ENCODE data around the gene ST3GAL4. TPM values are rescaled to one million over a fixed set of nuclear protein-coding genes. Genes with fewer than 3 reads are reported as not detected.

The ST3GAL4 gene
- total and polyA plus RNA-seq, 9 of the 15 experiments (the other 6 are each of a cell fraction or from before 2014, with no cell fraction given): 0.27 to 22.9 (median 10.5) TPM

- TF ChIP-seq CUX1 (CRISPR knock-in tag; IDR thresholded peaks at IDR 0.05): no peak
- no peak for TF ChIP-seq KLF6 (CRISPR knock-in tag; IDR thresholded peaks at IDR 0.05; ENCODE audit: borderline replicate concordance)
- no peak for TF ChIP-seq NCOA2 (IDR thresholded peaks at IDR 0.05; ENCODE audit: partially characterized antibody in 2 of 2)
- TF ChIP-seq E2F5 (CRISPR knock-in tag; IDR thresholded peaks at IDR 0.05): no peak
- no peak for TF ChIP-seq ZNF143 (CRISPR knock-in tag; IDR thresholded peaks at IDR 0.05)
- peak; percentile 40; the same call in 1 of the 2 replicates for TF ChIP-seq ZNF766 (CRISPR knock-in tag; conservative IDR thresholded peaks at IDR 0.05)
- no peak for TF ChIP-seq SP1 (CRISPR knock-in tag; IDR thresholded peaks at IDR 0.05)
- no peak for TF ChIP-seq TAF1 (IDR thresholded peaks at IDR 0.05; ENCODE audit: control insufficient read depth, extremely low read depth, insufficient read depth, low read length, severe bottlenecking)
- TF ChIP-seq HDAC2 (IDR thresholded peaks at IDR 0.05): 0 out of 2 replicates have a peak, but pooled peaks have one; percentile 23
- peak in 1 of 2 experiments; percentile 31; a peak in 1 of 4 replicates for TF ChIP-seq MAZ (CRISPR knock-in tag; conservative IDR thresholded peaks at IDR 0.05 in 1 of 2, IDR thresholded peaks at IDR 0.05 in 1 of 2)
- no peak for TF ChIP-seq JUNB (CRISPR knock-in tag; conservative IDR thresholded peaks at IDR 0.05)
- no peak for TF ChIP-seq MEF2A (IDR thresholded peaks at IDR 0.05; ENCODE audit: control insufficient read depth, low read depth, low read length)
- TF ChIP-seq SMARCE1 (IDR thresholded peaks at IDR 0.05): peak; percentile 85
- TF ChIP-seq NR1H2 (CRISPR knock-in tag; IDR thresholded peaks at IDR 0.05): no peak
- no peak for TF ChIP-seq MAFF (IDR thresholded peaks at IDR 0.05; ENCODE audit: low read length)
- TF ChIP-seq SAP30 (IDR thresholded peaks at IDR 0.05; ENCODE audit: borderline replicate concordance, insufficient read depth, low read depth, low read length, poor library complexity, severe bottlenecking): no peak
- no peak for TF ChIP-seq ZNF121 (CRISPR knock-in tag; conservative IDR thresholded peaks at IDR 0.05)
- TF ChIP-seq TSHZ1 (CRISPR knock-in tag; IDR thresholded peaks at IDR 0.05): no peak
These were observed 13.7 kb upstream of the ST3GAL4 start (continued) for GRCh38 chr11:126341760-126342161.

Measured in K562 (cell line).